Measurements from ENCODE around the gene LRRC75B.
"Not testable (repeated sequence)": the region's sequence is repeated elsewhere in the genome, so short reads cannot be mapped to it uniquely, and the experiment has no call there.

- not testable (repeated sequence) for TF ChIP-seq CTCF (IDR thresholded peaks at IDR 0.05; ENCODE audit: low read length); EZH2 (IDR thresholded peaks at IDR 0.05; ENCODE audit: borderline replicate concordance, low read length)
Observed at GRCh38 chr22:24602847-24603769, 10.2 kb upstream of the LRRC75B start, which contains the start of gene GGT1.
